PC-3 (cell line): Measurements from ENCODE around the gene RDX.

Experiments used
- EZH2 ChIP-seq: fragments of 300-600 bp; sonication (generic); IDR thresholded peaks from one replicate; pipeline ENCODE4 v1.6.1; 2017; ENCODE audit warnings: antibody characterized with exemption, mild to moderate bottlenecking, low read length; ENCODE audit not compliant: unreplicated experiment
- EZH2phosphoT487 ChIP-seq: fragments of 300-600 bp; sonication (generic); IDR thresholded peaks from 2 replicates; pipeline ENCODE4 v1.6.1; 2018; ENCODE audit warnings: mild to moderate bottlenecking, antibody characterized with exemption, low read length, borderline replicate concordance
- TF ChIP-seq, protein P1 (sequence below): fragments of 300-600 bp; sonication (generic); conservative IDR thresholded peaks from 2 replicates; pipeline ENCODE4 v1.5.1; 2017; ENCODE audit warnings: antibody characterized with exemption, low read depth, mild to moderate bottlenecking, low read length

DNA sequence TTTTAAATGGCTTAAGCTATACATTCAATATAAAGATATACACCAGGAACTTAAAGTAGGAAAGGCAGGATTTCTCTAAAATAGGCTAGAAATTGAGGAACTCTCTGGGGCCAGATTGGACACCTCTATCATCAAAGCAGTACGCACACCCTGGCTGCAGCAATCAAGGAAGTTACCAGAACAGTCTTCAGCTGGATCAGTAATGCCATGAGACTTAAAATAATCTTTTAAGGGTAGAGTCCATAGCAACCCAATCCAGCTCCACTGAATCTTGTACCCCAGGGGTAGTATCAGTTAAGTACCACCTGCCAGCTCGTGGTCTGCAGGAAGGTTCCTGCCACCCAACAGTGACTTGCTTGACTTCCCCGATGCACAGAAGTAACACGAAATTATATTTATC, 3.0 kb downstream of the RDX start:
- TF ChIP-seq, protein P1, sequence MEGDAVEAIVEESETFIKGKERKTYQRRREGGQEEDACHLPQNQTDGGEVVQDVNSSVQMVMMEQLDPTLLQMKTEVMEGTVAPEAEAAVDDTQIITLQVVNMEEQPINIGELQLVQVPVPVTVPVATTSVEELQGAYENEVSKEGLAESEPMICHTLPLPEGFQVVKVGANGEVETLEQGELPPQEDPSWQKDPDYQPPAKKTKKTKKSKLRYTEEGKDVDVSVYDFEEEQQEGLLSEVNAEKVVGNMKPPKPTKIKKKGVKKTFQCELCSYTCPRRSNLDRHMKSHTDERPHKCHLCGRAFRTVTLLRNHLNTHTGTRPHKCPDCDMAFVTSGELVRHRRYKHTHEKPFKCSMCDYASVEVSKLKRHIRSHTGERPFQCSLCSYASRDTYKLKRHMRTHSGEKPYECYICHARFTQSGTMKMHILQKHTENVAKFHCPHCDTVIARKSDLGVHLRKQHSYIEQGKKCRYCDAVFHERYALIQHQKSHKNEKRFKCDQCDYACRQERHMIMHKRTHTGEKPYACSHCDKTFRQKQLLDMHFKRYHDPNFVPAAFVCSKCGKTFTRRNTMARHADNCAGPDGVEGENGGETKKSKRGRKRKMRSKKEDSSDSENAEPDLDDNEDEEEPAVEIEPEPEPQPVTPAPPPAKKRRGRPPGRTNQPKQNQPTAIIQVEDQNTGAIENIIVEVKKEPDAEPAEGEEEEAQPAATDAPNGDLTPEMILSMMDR: no peak
- TF ChIP-seq EZH2phosphoT487 (no peak), EZH2 (no peak)
